ENCODE data around the gene ZBTB42.

ZBTB42 gene

DNA sequence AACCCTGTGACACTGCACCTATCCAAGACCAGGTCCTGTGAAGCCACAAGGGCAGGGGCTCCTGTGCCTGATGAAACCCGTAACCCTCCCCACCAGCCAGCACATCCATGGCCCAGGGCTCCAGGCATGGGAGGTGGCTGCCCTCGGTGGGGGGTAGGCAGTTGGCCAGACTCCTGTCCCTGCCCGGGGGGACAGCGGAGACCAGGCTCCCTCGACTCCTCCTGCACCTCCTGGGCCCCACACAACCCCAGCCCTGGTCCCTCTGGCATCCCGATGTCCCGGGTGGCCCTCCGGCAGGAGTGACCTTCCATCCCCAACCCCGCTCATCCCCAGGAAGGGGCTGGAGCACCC lies 16.7 kb upstream of the ZBTB42 start:
- no peak for DNase-seq

DNA sequence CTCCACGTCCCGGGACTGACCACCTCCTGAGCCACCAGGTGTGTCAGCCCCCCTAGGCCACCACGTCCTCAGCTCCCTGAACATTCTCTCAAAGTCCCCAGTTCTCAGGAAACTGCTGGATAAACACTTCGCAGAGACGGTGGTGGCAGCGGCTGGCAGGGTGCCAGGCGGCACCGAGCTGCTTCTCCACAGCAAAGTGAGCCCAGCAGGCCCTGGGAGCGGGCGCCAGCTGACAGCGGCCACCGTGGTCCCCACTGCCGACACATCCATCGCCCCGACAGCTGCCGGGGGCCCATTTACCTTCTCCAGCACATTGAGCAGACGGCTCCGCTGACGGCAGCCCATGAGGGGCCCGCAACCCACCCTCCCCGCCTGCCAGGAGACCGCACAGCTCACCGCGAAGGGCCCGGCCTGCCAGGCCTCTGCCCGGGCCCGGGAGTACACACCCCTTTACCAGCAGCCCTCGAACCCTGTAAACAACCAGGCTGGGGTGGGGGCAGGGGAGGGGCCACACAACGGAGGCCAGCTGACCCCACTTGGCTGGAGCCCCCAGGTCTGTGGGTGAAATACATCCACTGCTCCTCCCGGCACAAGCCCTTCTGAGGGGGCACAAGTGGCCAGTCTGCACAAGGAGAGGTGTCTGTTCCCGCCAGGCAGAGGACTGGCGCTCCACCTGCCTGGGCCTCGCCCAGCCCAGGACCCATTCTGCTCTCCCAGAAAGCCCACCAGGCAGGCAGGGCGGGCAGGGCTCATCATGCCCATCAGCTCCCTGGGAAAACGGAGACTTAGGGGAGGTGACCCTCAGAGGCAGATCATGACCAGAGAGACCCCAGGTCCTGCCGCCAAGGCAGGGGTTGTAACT lies 15.8 kb upstream of the ZBTB42 start:
- no peak for DNase-seq

DNA sequence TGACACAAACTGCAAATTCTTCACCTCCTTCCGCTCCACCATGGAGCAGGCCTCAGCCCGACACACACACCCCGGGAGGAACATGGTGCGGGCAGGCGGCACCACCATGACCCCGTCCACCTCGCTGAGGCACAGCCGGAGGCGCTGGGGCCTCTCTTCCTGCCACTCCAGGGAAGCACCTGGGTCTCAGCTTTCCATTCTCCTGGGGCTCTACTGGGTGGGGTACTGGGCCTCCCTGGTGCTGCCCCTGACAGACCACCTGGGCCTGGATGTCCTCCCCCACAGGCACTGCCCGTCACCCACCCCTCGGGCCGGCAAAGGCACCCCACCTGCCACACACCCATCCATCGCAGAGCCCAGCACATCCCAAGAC lies 15.2 kb upstream of the ZBTB42 start:
- DNase-seq: no peak

- DNase-seq: no peak
Observed at GRCh38 chr14:104786091-104786586, 14.8 kb upstream of the ZBTB42 start.

- DNase-seq: no peak
Observed at GRCh38 chr14:104786726-104787675, 13.9 kb upstream of the ZBTB42 start.

GRCh38 chr14:104787736-104788135 lies 13.2 kb upstream of the ZBTB42 start:
- no peak for DNase-seq

GRCh38 chr14:104788161-104788818 lies 12.6 kb upstream of the ZBTB42 start:
- no peak for DNase-seq

GRCh38 chr14:104788873-104789663 lies 11.8 kb upstream of the ZBTB42 start:
- DNase-seq: no peak

DNA sequence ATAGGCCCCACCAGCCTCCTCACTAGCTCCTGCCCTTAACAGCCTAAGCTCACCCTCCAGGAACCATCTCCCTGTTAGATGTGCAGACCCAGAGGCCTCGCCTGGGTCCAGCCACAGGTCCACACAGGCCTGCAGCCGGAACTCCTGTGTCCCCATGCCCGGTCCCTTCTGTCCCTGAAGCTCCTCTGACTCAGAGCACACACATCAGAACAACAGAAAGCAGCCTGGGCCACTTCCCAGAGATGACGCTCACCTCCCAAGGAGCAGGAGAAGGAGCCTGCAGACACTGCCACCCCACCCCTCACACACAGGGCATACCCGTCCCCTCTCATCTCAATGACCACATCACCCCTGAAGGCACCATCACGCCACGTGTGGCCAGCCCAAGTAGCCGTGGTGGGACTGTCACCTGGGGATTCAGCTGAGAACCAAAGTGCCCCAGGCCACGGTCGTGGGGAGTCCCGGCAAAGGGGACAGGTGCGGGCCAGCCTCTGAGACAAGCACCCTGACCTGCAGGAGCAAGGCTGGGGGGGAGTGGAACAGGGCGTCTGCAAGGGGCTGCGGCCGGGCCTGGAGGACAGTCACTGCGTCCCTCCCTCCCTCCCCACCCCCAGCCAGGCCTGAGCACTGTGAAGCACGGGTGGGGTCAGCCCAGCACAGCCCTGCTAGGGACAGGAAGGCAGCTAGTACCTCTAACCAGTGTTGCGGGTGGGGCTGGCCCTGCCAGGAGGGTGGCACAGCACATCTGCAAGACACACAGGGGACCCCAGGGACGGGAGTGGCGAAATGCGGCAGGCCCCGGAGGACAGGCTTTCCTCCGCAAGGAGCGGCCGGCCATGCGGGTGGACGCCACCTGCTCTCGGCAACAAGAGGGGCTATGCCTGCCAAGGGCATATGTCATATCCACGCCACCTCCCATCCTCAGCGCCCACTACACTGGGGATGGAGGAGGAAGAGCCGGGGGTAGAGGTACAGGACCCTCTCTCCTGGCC lies 10.9 kb upstream of the ZBTB42 start:
- no peak for DNase-seq

GRCh38 chr14:104791425-104791824 lies 9.5 kb upstream of the ZBTB42 start:
- no peak for DNase-seq

DNA sequence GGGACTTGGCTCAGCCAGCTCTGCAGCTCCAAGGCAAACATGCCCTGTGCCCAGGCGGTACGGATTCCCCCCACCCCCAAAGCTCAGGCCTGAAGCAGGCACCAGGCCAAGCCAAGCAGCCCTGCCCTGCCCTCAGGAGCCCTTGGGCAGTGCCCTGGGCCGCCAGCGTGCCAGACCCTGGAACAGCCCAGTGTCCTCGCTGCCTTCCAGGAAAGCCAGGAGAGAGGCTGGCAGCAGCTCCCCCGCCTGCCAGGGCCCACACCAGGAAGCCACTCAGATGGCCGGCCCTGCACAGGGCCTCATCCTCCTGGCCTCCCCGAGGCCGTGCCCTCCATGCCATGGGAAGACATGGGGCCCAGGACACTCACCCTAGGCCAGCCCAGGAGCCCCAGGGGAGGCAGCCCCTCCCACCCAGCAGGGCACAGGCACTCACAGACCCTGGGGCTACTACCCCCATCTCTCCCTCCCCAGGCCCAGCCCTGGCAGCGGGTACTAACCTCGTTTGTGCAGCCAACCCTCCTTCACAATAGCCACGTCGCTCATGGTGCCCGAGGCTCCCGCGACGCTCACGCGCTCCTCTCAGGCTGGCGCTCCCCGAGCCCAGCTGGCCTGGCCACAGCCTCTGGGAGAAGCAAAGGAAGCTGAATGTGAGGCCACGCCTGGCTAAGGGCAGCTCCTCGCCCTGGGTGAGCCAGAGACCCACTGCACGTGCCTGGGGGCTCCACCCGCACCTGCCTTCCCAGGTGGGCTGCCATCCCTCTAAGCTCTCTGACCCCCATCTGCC lies 8.6 kb upstream of the ZBTB42 start:
- DNase-seq: no peak

DNA sequence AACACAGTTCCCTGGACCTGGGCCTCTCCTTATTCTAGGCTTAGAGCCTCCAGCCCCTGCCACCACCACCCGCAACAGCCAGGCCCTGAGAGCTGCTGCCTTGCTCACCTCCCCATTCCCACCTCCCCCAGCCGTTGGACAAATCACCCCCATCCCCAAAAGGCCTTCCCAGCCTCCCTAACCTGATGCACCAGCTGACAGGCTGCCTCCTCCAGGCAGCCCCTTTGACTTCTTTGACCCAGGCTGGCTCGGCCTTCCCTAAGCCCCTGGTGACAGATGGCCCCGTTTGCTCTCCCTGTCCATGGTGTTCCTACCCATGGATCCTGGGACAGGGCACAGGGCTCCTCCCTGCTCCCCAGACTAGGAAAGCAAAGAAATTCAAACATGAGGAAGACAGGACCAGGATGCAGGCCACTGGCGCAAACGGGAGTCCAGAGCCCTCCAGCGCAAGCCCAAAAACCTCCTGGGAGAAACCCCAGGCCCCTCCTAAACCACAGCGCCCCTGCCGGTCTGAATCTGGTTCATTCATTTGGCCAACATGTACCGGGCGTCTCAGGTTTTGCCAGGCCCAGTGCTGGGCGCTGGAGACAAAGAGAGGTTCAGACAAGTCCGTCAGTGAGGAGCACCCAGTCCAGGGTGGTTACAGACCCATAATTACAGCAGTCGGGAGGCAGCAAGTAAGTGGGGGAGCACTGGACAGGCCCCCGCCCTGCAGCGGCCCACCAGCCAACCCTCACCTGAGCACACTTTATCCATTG lies 7.8 kb upstream of the ZBTB42 start:
- DNase-seq: no peak

- DNase-seq: no peak
Observed at GRCh38 chr14:104793703-104793959, 7.3 kb upstream of the ZBTB42 start.

- DNase-seq: peak; percentile 76
Observed at GRCh38 chr14:104794099-104794498, 6.8 kb upstream of the ZBTB42 start.

DNA sequence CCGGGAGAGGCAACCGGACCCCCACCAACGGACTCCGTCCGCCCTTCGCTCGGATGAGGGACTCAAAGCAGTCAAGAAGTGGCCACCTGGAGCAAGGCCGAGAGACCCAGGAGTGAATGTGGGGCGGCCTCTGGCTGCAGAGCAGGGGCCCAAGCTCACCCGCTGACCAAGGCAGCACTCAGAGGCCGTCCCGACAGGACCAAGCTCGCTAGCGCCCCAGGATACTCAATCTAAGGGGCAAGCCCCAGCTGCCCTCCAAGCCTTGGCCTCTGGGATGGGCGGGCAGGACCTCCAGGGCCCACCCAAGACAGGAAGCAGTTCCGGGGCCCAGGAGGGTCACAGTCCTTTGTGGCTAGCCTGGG lies 6.3 kb upstream of the ZBTB42 start:
- no peak for DNase-seq

- no peak for DNase-seq
Observed at GRCh38 chr14:104794993-104795780, 5.7 kb upstream of the ZBTB42 start, which contains the start of gene AKT1. Gene AKT1 (minus strand): TSS chr14:104795748. CDS start chr14:104792643, 3,105 bp downstream.

- DNase-seq: peak; percentile 75
Observed at GRCh38 chr14:104795781-104796686, 4.9 kb upstream of the ZBTB42 start.

DNA sequence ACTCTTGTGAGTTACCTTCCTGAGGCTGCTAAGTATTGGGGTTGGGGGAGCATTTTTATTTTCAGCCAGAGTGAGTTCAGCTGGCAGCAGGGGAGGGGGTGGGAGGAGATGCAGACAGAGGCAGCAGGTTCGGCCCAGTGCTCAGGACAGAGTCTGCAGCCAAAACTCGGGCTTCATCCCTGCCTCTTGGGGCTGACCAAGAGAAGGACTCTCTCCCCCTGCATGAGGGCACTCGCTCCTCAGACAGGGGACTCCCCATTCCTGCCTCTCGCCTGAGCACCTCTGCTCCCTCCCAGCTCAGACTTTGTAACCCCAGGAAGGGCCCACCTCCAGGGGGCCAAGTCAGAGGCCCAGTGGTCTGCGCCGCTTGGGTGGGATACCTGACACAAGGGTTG lies 4.2 kb upstream of the ZBTB42 start:
- DNase-seq: no peak

Measured in femur (tissue), 1 donor.